ENCODE data around the gene LRRN2. TPM values are rescaled to one million over a fixed set of nuclear protein-coding genes. Genes with fewer than 3 reads are reported as not detected.

The LRRN2 gene
- total RNA-seq, 5 donors from 2014 or later (not counting 1 experiment from before 2014, with no cell fraction given), result 0.03 TPM; not detected in 4

- CTCF ChIA-PET, result no interaction called here
- peaks cover 15% of the 10 kb centered on the region for H3K36me3 Mint-ChIP-seq
- H3K4me3 Mint-ChIP-seq, result no peak overlapping the region
Observed at GRCh38 chr1:204589409-204590038, 96.0 kb downstream of the LRRN2 start.

DNA sequence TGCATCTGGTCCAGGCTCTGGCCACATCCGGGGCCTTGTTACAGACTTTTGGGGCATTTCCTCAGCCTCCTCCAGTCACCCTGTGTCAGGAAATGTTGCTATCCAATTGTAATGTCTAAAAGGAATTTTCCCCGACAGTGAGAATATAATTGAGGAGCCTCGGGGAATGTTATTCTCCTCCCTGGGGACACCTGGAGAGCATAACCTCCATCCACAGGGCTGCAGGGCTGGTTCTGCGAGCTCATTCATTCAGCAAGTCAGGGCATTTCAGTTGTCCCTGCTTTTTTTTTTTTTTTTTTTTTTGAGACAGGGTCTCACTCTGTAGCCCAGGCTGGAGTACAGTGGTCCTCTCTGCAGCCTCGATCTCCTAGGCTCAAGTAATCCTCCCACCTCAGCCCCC lies 96.7 kb downstream of the LRRN2 start:
- H3K4me3 Mint-ChIP-seq, result no peak overlapping the region
- H3K36me3 Mint-ChIP-seq, result peaks cover 14% of the 10 kb centered on the region
- Histone ChIP-seq H3K4me3 (ENCODE audit: control insufficient read depth in 1 of 2, extremely low read depth in 1 of 2, low read length in 1 of 2) (no peak overlapping the region), H3K27ac (ENCODE audit: low read length) (no peak overlapping the region), H3K9me3 (no peaks in the 10 kb centered on the region), H3K4me1 (ENCODE audit: control insufficient read depth in 1 of 2, extremely low read depth in 1 of 2, insufficient read depth in 2 of 2, low read length in 2 of 2) (peaks cover 0 to 17% of the 10 kb centered on the region in 2 experiments), H3K36me3 (ENCODE audit: control insufficient read depth in 2 of 2, extremely low read depth in 1 of 2, insufficient read depth in 1 of 2, low read length in 1 of 2) (no peaks in the 10 kb centered on the region), H3K27me3 (replicated peaks in 1 of 2; ENCODE audit: control insufficient read depth in 2 of 2, extremely low read depth in 1 of 2, insufficient read depth in 2 of 2, low read length in 1 of 2) (no peaks in the 10 kb centered on the region)
- ChIA-PET CTCF (interaction anchor here (0.6 kb wide), 3 partner anchors 71 to 1865 kb away, joined by 3 to 4 read pairs (median 4); no protein-coding TSS in a partner anchor), POLR2A (interaction anchor here in 1 of 2 donors (0.6 kb wide), 1 partner anchor 147 kb away, joined by 3 read pairs; no protein-coding TSS in a partner anchor)
- DNase-seq (no peak), ATAC-seq (replicated peaks in 1 of 4) (no peak)
- no peaks in the 10 kb centered on the region for H3K9me3 Mint-ChIP-seq
- no peaks in the 10 kb centered on the region for H3K27me3 Mint-ChIP-seq
- no CpG with 5 or more reads among the region's 5 CpGs for WGBS (ENCODE audit: insufficient coverage)
- H3K27ac Mint-ChIP-seq, result no peak overlapping the region
- peaks cover 0 to 9% (median 7%) of the 10 kb centered on the region in 3 donors for H3K4me1 Mint-ChIP-seq

More at GRCh38 chr1:204589409-204590038, 96.0 kb downstream of the LRRN2 start:
- Mint-ChIP-seq H3K27me3 (no peaks in the 10 kb centered on the region), H3K27ac (no peak overlapping the region), H3K9me3 (no peaks in the 10 kb centered on the region), H3K4me1 (peaks cover 0 to 5% (median 5%) of the 10 kb centered on the region in 3 donors)
- no peak overlapping the region for H3K4me3 ChIP-seq (ENCODE audit: control insufficient read depth in 1 of 2, extremely low read depth in 1 of 2, low read length in 1 of 2)
- POLR2A ChIA-PET, result no interaction called here
- ATAC-seq (replicated peaks in 1 of 4) (no peak), DNase-seq (no peak)
- H3K9me3 ChIP-seq, result no peaks in the 10 kb centered on the region
- H3K27me3 ChIP-seq (replicated peaks in 1 of 2; ENCODE audit: control insufficient read depth in 2 of 2, extremely low read depth in 1 of 2, insufficient read depth in 2 of 2, low read length in 1 of 2), result no peaks in the 10 kb centered on the region
- H3K27ac ChIP-seq (ENCODE audit: low read length), result no peak overlapping the region
- WGBS (ENCODE audit: insufficient coverage), result 90% methylated on average over 2 of the region's 8 CpGs
- no peaks in the 10 kb centered on the region for H3K36me3 ChIP-seq (ENCODE audit: control insufficient read depth in 2 of 2, extremely low read depth in 1 of 2, insufficient read depth in 1 of 2, low read length in 1 of 2)
- peaks cover 0 to 13% of the 10 kb centered on the region in 2 experiments for H3K4me1 ChIP-seq (ENCODE audit: control insufficient read depth in 1 of 2, extremely low read depth in 1 of 2, insufficient read depth in 2 of 2, low read length in 2 of 2)

GRCh38 chr1:204587621-204588020 lies 97.9 kb downstream of the LRRN2 start:
- H3K36me3 Mint-ChIP-seq, result peaks cover 19% of the 10 kb centered on the region
- peaks cover 0 to 17% of the 10 kb centered on the region in 2 experiments for H3K4me1 ChIP-seq (ENCODE audit: control insufficient read depth in 1 of 2, extremely low read depth in 1 of 2, insufficient read depth in 2 of 2, low read length in 2 of 2)
- peaks cover 0 to 3% of the 10 kb centered on the region in 2 donors for H3K36me3 ChIP-seq (ENCODE audit: control insufficient read depth in 2 of 2, extremely low read depth in 1 of 2, insufficient read depth in 1 of 2, low read length in 1 of 2)
- no peak overlapping the region for H3K4me3 ChIP-seq (ENCODE audit: control insufficient read depth in 1 of 2, extremely low read depth in 1 of 2, low read length in 1 of 2)
- H3K9me3 ChIP-seq, result no peaks in the 10 kb centered on the region
- ChIA-PET POLR2A (no interaction called here), CTCF (no interaction called here)
- ATAC-seq (replicated peaks in 1 of 4), result no peak
- no peak overlapping the region for H3K27ac ChIP-seq (ENCODE audit: low read length)
- no peak overlapping the region for H3K27ac Mint-ChIP-seq
- no peaks in the 10 kb centered on the region for H3K27me3 Mint-ChIP-seq
- DNase-seq, result no peak
- H3K4me1 Mint-ChIP-seq, result peaks cover 0 to 11% (median 7%) of the 10 kb centered on the region in 3 donors
- no peak overlapping the region for H3K4me3 Mint-ChIP-seq
- H3K9me3 Mint-ChIP-seq, result no peaks in the 10 kb centered on the region
- WGBS (ENCODE audit: insufficient coverage), result 97% methylated on average over 2 of the region's 6 CpGs
- H3K27me3 ChIP-seq (replicated peaks in 1 of 2; ENCODE audit: control insufficient read depth in 2 of 2, extremely low read depth in 1 of 2, insufficient read depth in 2 of 2, low read length in 1 of 2), result no peaks in the 10 kb centered on the region

- H3K36me3 Mint-ChIP-seq, result peaks cover 25% of the 10 kb centered on the region
- ATAC-seq (replicated peaks in 1 of 4), result peak; percentile 43 to 66 (median 60)
Observed at GRCh38 chr1:204584699-204585372, 100.7 kb downstream of the LRRN2 start.

GRCh38 chr1:204583909-204584632 lies 101.5 kb downstream of the LRRN2 start:
- DNase-seq (no peak), ATAC-seq (replicated peaks in 1 of 4) (no peak)
- POLR2A ChIA-PET, result no interaction called here
- Histone ChIP-seq H3K9me3 (no peaks in the 10 kb centered on the region), H3K27me3 (replicated peaks in 1 of 2; ENCODE audit: control insufficient read depth in 2 of 2, extremely low read depth in 1 of 2, insufficient read depth in 2 of 2, low read length in 1 of 2) (no peaks in the 10 kb centered on the region), H3K4me1 (ENCODE audit: control insufficient read depth in 1 of 2, extremely low read depth in 1 of 2, insufficient read depth in 2 of 2, low read length in 2 of 2) (peaks cover 0 to 33% of the 10 kb centered on the region in 2 experiments), H3K36me3 (ENCODE audit: control insufficient read depth in 2 of 2, extremely low read depth in 1 of 2, insufficient read depth in 1 of 2, low read length in 1 of 2) (peaks cover 0 to 6% of the 10 kb centered on the region in 2 donors), H3K4me3 (ENCODE audit: control insufficient read depth in 1 of 2, extremely low read depth in 1 of 2, low read length in 1 of 2) (no peak overlapping the region), H3K27ac (ENCODE audit: low read length) (peak overlapping the region; percentile 32)
- CTCF ChIA-PET, result interaction anchor here in 1 of 2 donors (0.7 kb wide), 1 partner anchor 223 kb away, joined by 5 read pairs; no protein-coding TSS in a partner anchor
- no peaks in the 10 kb centered on the region for H3K9me3 Mint-ChIP-seq
- H3K27me3 Mint-ChIP-seq, result no peaks in the 10 kb centered on the region
- H3K27ac Mint-ChIP-seq, result peak overlapping the region; percentile 28 to 49
- peaks cover 25% of the 10 kb centered on the region for H3K36me3 Mint-ChIP-seq
- 100% methylated on average over 2 of the region's 4 CpGs for WGBS (ENCODE audit: insufficient coverage)
- peaks cover 12 to 34% (median 23%) of the 10 kb centered on the region in 3 donors for H3K4me1 Mint-ChIP-seq
- no peak overlapping the region for H3K4me3 Mint-ChIP-seq

More at GRCh38 chr1:204584699-204585372, 100.7 kb downstream of the LRRN2 start:
- Histone ChIP-seq H3K27me3 (replicated peaks in 1 of 2; ENCODE audit: control insufficient read depth in 2 of 2, extremely low read depth in 1 of 2, insufficient read depth in 2 of 2, low read length in 1 of 2) (no peaks in the 10 kb centered on the region), H3K9me3 (no peaks in the 10 kb centered on the region), H3K27ac (ENCODE audit: low read length) (peak overlapping the region; percentile 32), H3K4me3 (ENCODE audit: control insufficient read depth in 1 of 2, extremely low read depth in 1 of 2, low read length in 1 of 2) (no peak overlapping the region), H3K36me3 (ENCODE audit: control insufficient read depth in 2 of 2, extremely low read depth in 1 of 2, insufficient read depth in 1 of 2, low read length in 1 of 2) (peaks cover 0 to 3% of the 10 kb centered on the region in 2 donors), H3K4me1 (ENCODE audit: control insufficient read depth in 1 of 2, extremely low read depth in 1 of 2, insufficient read depth in 2 of 2, low read length in 2 of 2) (peaks cover 0 to 25% of the 10 kb centered on the region in 2 experiments)
- CTCF ChIA-PET, result interaction anchor here in 1 of 2 donors (0.7 kb wide), 1 partner anchor 222 kb away, joined by 5 read pairs; no protein-coding TSS in a partner anchor
- WGBS (ENCODE audit: insufficient coverage), result 76% methylated on average over 7 of the region's 11 CpGs
- Mint-ChIP-seq H3K4me1 (peaks cover 8 to 28% (median 15%) of the 10 kb centered on the region in 3 donors), H3K27me3 (no peaks in the 10 kb centered on the region), H3K4me3 (peak overlapping the region in 1 of 3 donors; percentile 8), H3K9me3 (no peaks in the 10 kb centered on the region), H3K27ac (peak overlapping the region in 1 of 2 donors; percentile 68)
- POLR2A ChIA-PET, result no interaction called here
- DNase-seq, result peak in 22 of 35 experiments; percentile 3 to 49 (median 21)

GRCh38 chr1:204581759-204582158 lies 103.8 kb downstream of the LRRN2 start:
- H3K27me3 ChIP-seq (replicated peaks in 1 of 2; ENCODE audit: control insufficient read depth in 2 of 2, extremely low read depth in 1 of 2, insufficient read depth in 2 of 2, low read length in 1 of 2), result no peaks in the 10 kb centered on the region
- CTCF ChIA-PET, result interaction anchor here in 1 of 2 donors (0.6 kb wide), 1 partner anchor 127 kb away, joined by 3 read pairs; no protein-coding TSS in a partner anchor
- H3K9me3 ChIP-seq, result no peaks in the 10 kb centered on the region
- POLR2A ChIA-PET, result no interaction called here
- Mint-ChIP-seq H3K36me3 (peaks cover 19% of the 10 kb centered on the region), H3K4me1 (peaks cover 25 to 46% (median 38%) of the 10 kb centered on the region in 3 donors), H3K27ac (no peak overlapping the region), H3K9me3 (no peaks in the 10 kb centered on the region), H3K4me3 (no peak overlapping the region), H3K27me3 (no peaks in the 10 kb centered on the region)
- H3K4me1 ChIP-seq (ENCODE audit: control insufficient read depth in 1 of 2, extremely low read depth in 1 of 2, insufficient read depth in 2 of 2, low read length in 2 of 2), result peaks cover 0 to 41% of the 10 kb centered on the region in 2 experiments
- no peak for ATAC-seq (replicated peaks in 1 of 4)
- no peak overlapping the region for H3K27ac ChIP-seq (ENCODE audit: low read length)
- no CpG with 5 or more reads among the region's 3 CpGs for WGBS (ENCODE audit: insufficient coverage)
- H3K36me3 ChIP-seq (ENCODE audit: control insufficient read depth in 2 of 2, extremely low read depth in 1 of 2, insufficient read depth in 1 of 2, low read length in 1 of 2), result peaks cover 3 to 6% of the 10 kb centered on the region in 2 donors
- no peak for DNase-seq
- no peak overlapping the region for H3K4me3 ChIP-seq (ENCODE audit: control insufficient read depth in 1 of 2, extremely low read depth in 1 of 2, low read length in 1 of 2)

Measured in T-cell (primary cell).